Breast epithelium (tissue), 3 donors: ENCODE data around the gene PLEKHO2.

ENCODE experiments used
- POLR2A ChIP-seq: fragments of 450-650 bp; IDR thresholded peaks from one replicate; pipeline ENCODE4 v1.6.1; 2016; ENCODE audit warnings: antibody characterized with exemption, mild to moderate bottlenecking, moderate library complexity
- POLR2AphosphoS5 ChIP-seq, 3 donors: sonication (generic); formaldehyde crosslinking; IDR thresholded peaks; one replicate each; pipeline ENCODE4 v1.6.1; 2017; ENCODE audit warnings: antibody characterized with exemption in 3 of 3
- TF ChIP-seq, protein P1 (sequence below), 3 donors: fragments of 450-650 bp; IDR thresholded peaks; one replicate each; pipeline ENCODE4 v1.5.1; 2016 to 2017; ENCODE audit warnings: antibody characterized with exemption in 3 of 3, mild to moderate bottlenecking in 3 of 3, moderate library complexity in 3 of 3

DNA sequence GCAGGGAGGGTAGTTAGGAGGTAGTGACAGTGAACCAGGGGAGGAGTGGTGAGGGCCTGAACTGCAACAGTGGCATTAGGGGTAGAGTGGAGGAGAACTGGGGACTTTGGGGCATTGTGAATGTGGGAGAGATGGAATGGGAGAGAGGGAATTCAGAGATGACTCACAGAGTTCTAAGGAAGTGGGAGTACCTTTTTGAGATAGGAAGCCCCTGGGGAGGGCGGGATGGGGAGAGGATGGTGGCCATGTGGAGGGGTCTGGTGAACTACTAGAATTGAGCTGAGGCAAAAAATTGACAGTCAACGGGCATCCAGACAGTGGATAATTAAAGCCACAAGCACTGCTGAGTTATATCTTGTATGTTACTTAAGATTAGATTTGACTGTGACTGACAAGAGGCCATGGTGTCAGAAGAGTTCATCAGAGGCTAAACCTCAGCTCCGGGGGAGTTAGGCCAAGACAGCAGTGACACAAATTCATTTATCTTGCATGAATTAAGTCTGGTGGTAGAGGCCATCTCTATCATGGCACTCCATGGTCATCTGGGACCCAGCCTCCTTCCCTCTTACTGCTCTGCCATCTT, 34.0 kb downstream of the PLEKHO2 start:
- TF ChIP-seq, protein P1, sequence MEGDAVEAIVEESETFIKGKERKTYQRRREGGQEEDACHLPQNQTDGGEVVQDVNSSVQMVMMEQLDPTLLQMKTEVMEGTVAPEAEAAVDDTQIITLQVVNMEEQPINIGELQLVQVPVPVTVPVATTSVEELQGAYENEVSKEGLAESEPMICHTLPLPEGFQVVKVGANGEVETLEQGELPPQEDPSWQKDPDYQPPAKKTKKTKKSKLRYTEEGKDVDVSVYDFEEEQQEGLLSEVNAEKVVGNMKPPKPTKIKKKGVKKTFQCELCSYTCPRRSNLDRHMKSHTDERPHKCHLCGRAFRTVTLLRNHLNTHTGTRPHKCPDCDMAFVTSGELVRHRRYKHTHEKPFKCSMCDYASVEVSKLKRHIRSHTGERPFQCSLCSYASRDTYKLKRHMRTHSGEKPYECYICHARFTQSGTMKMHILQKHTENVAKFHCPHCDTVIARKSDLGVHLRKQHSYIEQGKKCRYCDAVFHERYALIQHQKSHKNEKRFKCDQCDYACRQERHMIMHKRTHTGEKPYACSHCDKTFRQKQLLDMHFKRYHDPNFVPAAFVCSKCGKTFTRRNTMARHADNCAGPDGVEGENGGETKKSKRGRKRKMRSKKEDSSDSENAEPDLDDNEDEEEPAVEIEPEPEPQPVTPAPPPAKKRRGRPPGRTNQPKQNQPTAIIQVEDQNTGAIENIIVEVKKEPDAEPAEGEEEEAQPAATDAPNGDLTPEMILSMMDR (IDR thresholded peaks at IDR 0.05) = no peak
- TF ChIP-seq POLR2A (no peak), POLR2AphosphoS5 (IDR thresholded peaks at IDR 0.05) (no peak)
